Upper lobe of left lung (tissue), 4 donors: ENCODE results near the gene SCN10A.

Experiments used
- CTCF ChIP-seq, 6 experiments: fragments of 450-650 bp in 4 of 6; fragments of 200-600 bp in 2 of 6; sonication (generic) in 2 of 6; IDR thresholded peaks; one replicate each; pipeline ENCODE4 v1.5.1; 2016 to 2019; ENCODE audit warnings: antibody characterized with exemption in 6 of 6
- EP300 ChIP-seq, 4 donors: sonication (generic); formaldehyde crosslinking; IDR thresholded peaks; one replicate each; pipeline ENCODE4 v1.5.1; 2017; ENCODE audit warnings: antibody characterized with exemption in 4 of 4, control low read depth in 2 of 4
- POLR2A ChIP-seq, 4 donors: fragments of 450-650 bp; IDR thresholded peaks; one replicate each; pipeline ENCODE4 v1.5.1; 2016 to 2017; ENCODE audit warnings: antibody characterized with exemption in 4 of 4, mild to moderate bottlenecking in 2 of 4
- POLR2AphosphoS5 ChIP-seq, 2 donors: sonication (generic); formaldehyde crosslinking; IDR thresholded peaks; one replicate each; pipeline ENCODE4 v1.5.1; 2017; ENCODE audit warnings: antibody characterized with exemption in 2 of 2

- TF ChIP-seq CTCF (IDR thresholded peaks at IDR 0.05) (no peak), POLR2A (IDR thresholded peaks at IDR 0.05) (no peak), EP300 (IDR thresholded peaks at IDR 0.05) (no peak), POLR2AphosphoS5 (IDR thresholded peaks at IDR 0.05) (no peak)
These were observed 13.4 kb upstream of the SCN10A start for GRCh38 chr3:38829404-38829803.
